ENCODE measurements around the gene DIP2B.

The DIP2B gene

DNA sequence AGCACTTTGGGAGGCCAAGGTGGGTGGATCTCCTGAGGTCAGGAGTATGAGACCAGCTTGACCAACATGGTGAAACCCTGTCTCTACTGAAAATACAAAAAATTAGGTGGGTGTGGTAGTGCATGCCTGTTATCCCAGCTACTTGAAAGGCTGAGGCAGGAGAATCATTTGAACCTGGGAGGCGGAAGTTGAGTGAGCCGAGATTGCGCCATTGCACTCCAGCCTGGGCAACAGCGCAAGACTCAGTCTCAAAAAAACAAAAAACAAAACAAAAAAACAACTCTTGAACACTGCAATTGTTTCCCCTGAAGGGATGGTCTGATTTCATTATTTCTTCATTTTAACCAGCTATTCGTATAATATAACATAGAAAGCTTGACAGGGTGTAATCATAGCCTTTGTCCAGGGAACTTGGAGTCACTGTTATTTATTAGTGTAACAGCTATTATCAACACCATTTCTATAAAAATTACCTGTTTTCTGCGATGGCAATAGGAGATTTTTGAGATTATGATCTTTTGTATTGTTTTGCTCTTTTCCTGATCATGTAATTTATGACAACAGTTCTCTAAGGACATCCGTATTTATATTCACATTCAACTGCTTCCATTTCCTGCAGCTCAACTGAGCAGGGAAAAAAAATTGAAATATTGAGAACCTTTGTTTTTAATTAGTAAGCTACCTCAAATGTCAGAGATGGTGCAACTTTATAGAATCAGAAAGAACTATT lies 94.7 kb downstream of the DIP2B start:
- no peak for DNase-seq (ENCODE audit: low read depth)
- no peak overlapping the region for H3K4me3 ChIP-seq (ENCODE audit: low read depth, low read length)
- no peak for TF ChIP-seq CTCF (IDR thresholded peaks at IDR 0.05; ENCODE audit: low read depth, low read length, missing control alignments)

- H3K4me3 ChIP-seq (ENCODE audit: low read depth, low read length): no peak overlapping the region
- TF ChIP-seq CTCF (IDR thresholded peaks at IDR 0.05; ENCODE audit: low read depth, low read length, missing control alignments): no peak
- DNase-seq (ENCODE audit: low read depth): no peak
These were observed 95.6 kb downstream of the DIP2B start for GRCh38 chr12:50600364-50600763.

GRCh38 chr12:50603817-50604639 lies 99.2 kb downstream of the DIP2B start:
- no peak for DNase-seq (ENCODE audit: low read depth)
- no peak overlapping the region for H3K4me3 ChIP-seq (ENCODE audit: low read depth, low read length)
- no peak for TF ChIP-seq CTCF (IDR thresholded peaks at IDR 0.05; ENCODE audit: low read depth, low read length, missing control alignments)

DNA sequence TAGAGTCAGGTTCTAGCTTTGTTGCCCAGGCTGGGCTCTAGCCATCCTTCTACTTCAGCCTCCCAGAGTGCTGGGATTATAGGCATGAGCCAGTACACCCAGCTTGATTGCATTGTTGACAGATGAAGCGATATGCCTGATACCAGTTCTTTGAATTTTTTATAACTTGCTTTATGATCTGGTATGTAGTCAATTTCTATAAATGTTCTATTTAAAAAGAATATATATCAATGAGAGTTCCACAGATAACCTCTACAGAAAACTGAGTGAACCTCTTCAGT lies 99.8 kb downstream of the DIP2B start:
- DNase-seq (ENCODE audit: low read depth): no peak
- no peak for TF ChIP-seq CTCF (IDR thresholded peaks at IDR 0.05; ENCODE audit: low read depth, low read length, missing control alignments)

GRCh38 chr12:50606675-50607375 lies 102.0 kb downstream of the DIP2B start:
- no peak overlapping the region for H3K4me3 ChIP-seq (ENCODE audit: low read depth, low read length)
- no peak for DNase-seq (ENCODE audit: low read depth)
- no peak for TF ChIP-seq CTCF (IDR thresholded peaks at IDR 0.05; ENCODE audit: low read depth, low read length, missing control alignments)

More for the DNA sequence above, 99.8 kb downstream of the DIP2B start:
- no peak overlapping the region for H3K4me3 ChIP-seq (ENCODE audit: low read depth, low read length)

GRCh38 chr12:50609292-50609874 lies 104.6 kb downstream of the DIP2B start:
- no peak for DNase-seq (ENCODE audit: low read depth)
- H3K4me3 ChIP-seq (ENCODE audit: low read depth, low read length): no peak overlapping the region
- TF ChIP-seq CTCF (IDR thresholded peaks at IDR 0.05; ENCODE audit: low read depth, low read length, missing control alignments): no peak

Measured in GM12864 (cell line).